ENCODE measurements around the gene YTHDF2. TPM values are rescaled to one million over a fixed set of nuclear protein-coding genes. Genes with fewer than 3 reads are reported as not detected.
"Not testable (repeated sequence)": the region's sequence is repeated elsewhere in the genome, so short reads cannot be mapped to it uniquely, and the experiment has no call there.

Gene YTHDF2
- total RNA-seq, 4 donors from 2014 or later = 39.3 to 53.3 (median 41.6) TPM

GRCh38 chr1:28783363-28783762 lies 46.6 kb downstream of the YTHDF2 start:
- TF ChIP-seq CTCF (IDR thresholded peaks at IDR 0.05) (no peak), POLR2AphosphoS5 (IDR thresholded peaks at IDR 0.05) (no peak), POLR2A (IDR thresholded peaks at IDR 0.05; ENCODE audit: low read depth) (no peak), EP300 (IDR thresholded peaks at IDR 0.05) (no peak)
- H3K4me3 ChIP-seq = no peak overlapping the region
- intact Hi-C loops (cut with DNase I) = loop anchor here (5.0 kb wide), 1 partner anchor 249 kb away; no protein-coding TSS in a partner anchor
- WGBS = 79% methylated on average over 2 of the region's 2 CpGs
- peaks cover 0 to 6% (median 5%) of the 10 kb centered on the region in 4 donors for H3K4me1 ChIP-seq
- H3K9me3 ChIP-seq = no peaks in the 10 kb centered on the region
- H3K27ac ChIP-seq (replicated peaks in 1 of 4) = no peak overlapping the region
- H3K27me3 ChIP-seq = no peaks in the 10 kb centered on the region
- H3K36me3 ChIP-seq = no peaks in the 10 kb centered on the region
- no peak for DNase-seq (ENCODE audit: extremely low spot score)

GRCh38 chr1:28789412-28789811 lies 52.7 kb downstream of the YTHDF2 start:
- H3K4me3 ChIP-seq = no peak overlapping the region
- no peaks in the 10 kb centered on the region for H3K9me3 ChIP-seq
- no peak overlapping the region for H3K27ac ChIP-seq (replicated peaks in 1 of 4)
- 95% methylated on average over 9 of the region's 9 CpGs for WGBS
- intact Hi-C loops (cut with DNase I) = loop anchor here (5.0 kb wide), 1 partner anchor 413 kb away; no protein-coding TSS in a partner anchor
- H3K4me1 ChIP-seq = peaks cover 0 to 6% (median 5%) of the 10 kb centered on the region in 4 donors
- TF ChIP-seq EP300 (IDR thresholded peaks at IDR 0.05) (no peak), CTCF (IDR thresholded peaks at IDR 0.05) (no peak), POLR2AphosphoS5 (IDR thresholded peaks at IDR 0.05) (no peak), POLR2A (IDR thresholded peaks at IDR 0.05; ENCODE audit: low read depth) (no peak)
- DNase-seq (ENCODE audit: extremely low spot score) = no peak
- no peaks in the 10 kb centered on the region for H3K36me3 ChIP-seq
- H3K27me3 ChIP-seq = no peaks in the 10 kb centered on the region

GRCh38 chr1:28789816-28790215 lies 53.1 kb downstream of the YTHDF2 start:
- no peaks in the 10 kb centered on the region for H3K9me3 ChIP-seq
- no peaks in the 10 kb centered on the region for H3K36me3 ChIP-seq
- no peak overlapping the region for H3K27ac ChIP-seq (replicated peaks in 1 of 4)
- no peak for DNase-seq (ENCODE audit: extremely low spot score)
- 69% methylated on average over 6 of the region's 6 CpGs for WGBS
- peaks cover 0 to 6% (median 5%) of the 10 kb centered on the region in 4 donors for H3K4me1 ChIP-seq
- TF ChIP-seq CTCF (IDR thresholded peaks at IDR 0.05) = no peak
- H3K27me3 ChIP-seq = no peaks in the 10 kb centered on the region
- intact Hi-C loops (cut with DNase I) = loop anchor here (5.0 kb wide), 1 partner anchor 412 kb away; no protein-coding TSS in a partner anchor
- H3K4me3 ChIP-seq = no peak overlapping the region

GRCh38 chr1:28790377-28791035 lies 53.8 kb downstream of the YTHDF2 start:
- Histone ChIP-seq H3K27ac (replicated peaks in 1 of 4) (no peak overlapping the region), H3K9me3 (no peaks in the 10 kb centered on the region), H3K27me3 (no peaks in the 10 kb centered on the region), H3K4me1 (peaks cover 0 to 2% (median under 1%) of the 10 kb centered on the region in 4 donors), H3K4me3 (no peak overlapping the region), H3K36me3 (no peaks in the 10 kb centered on the region)
- intact Hi-C loops (cut with DNase I) = no loop called here
- TF ChIP-seq EP300 (IDR thresholded peaks at IDR 0.05) = no peak
- no peak for TF ChIP-seq CTCF (IDR thresholded peaks at IDR 0.05)
- TF ChIP-seq POLR2AphosphoS5 (IDR thresholded peaks at IDR 0.05) = no peak
- TF ChIP-seq POLR2A (IDR thresholded peaks at IDR 0.05; ENCODE audit: low read depth) = no peak
- DNase-seq (ENCODE audit: extremely low spot score) = no peak
- WGBS = 77% methylated on average over 12 of the region's 12 CpGs

GRCh38 chr1:28791929-28792328 lies 55.2 kb downstream of the YTHDF2 start:
- H3K36me3 ChIP-seq; DNase-seq (ENCODE audit: extremely low spot score); H3K27me3 ChIP-seq; H3K4me1 ChIP-seq; H3K9me3 ChIP-seq; H3K27ac ChIP-seq (replicated peaks in 1 of 4); H3K4me3 ChIP-seq; intact Hi-C loops (cut with DNase I): not testable (repeated sequence)
- 92% methylated on average over 2 of the region's 2 CpGs for WGBS
